ENCODE data around the gene AVPR2.

The AVPR2 gene

DNA sequence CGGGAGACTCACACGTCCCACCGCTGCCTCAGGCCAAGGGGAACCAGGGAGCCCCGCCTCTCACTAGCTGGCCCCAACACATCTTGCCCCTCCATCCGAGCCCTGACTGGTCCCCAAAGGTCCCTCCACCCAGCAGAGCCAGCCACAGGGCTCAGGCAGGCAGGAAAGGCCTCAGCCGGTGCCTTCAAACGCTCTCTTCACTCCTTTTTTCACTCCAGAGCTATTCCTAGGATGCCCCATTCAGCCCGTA is 23.1 kb downstream of the AVPR2 start:
- Histone ChIP-seq H3K4me3 (ENCODE audit: low read depth, low read length) (peak overlapping the region; percentile 64), H3K36me3 (peaks cover 27% of the 10 kb centered on the region), H3K27me3 (no peaks in the 10 kb centered on the region), H3K4me1 (peaks cover 23% of the 10 kb centered on the region), H3K9me3 (no peaks in the 10 kb centered on the region)
- DNase-seq, result no peak
- TF ChIP-seq, protein P1, sequence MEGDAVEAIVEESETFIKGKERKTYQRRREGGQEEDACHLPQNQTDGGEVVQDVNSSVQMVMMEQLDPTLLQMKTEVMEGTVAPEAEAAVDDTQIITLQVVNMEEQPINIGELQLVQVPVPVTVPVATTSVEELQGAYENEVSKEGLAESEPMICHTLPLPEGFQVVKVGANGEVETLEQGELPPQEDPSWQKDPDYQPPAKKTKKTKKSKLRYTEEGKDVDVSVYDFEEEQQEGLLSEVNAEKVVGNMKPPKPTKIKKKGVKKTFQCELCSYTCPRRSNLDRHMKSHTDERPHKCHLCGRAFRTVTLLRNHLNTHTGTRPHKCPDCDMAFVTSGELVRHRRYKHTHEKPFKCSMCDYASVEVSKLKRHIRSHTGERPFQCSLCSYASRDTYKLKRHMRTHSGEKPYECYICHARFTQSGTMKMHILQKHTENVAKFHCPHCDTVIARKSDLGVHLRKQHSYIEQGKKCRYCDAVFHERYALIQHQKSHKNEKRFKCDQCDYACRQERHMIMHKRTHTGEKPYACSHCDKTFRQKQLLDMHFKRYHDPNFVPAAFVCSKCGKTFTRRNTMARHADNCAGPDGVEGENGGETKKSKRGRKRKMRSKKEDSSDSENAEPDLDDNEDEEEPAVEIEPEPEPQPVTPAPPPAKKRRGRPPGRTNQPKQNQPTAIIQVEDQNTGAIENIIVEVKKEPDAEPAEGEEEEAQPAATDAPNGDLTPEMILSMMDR (IDR thresholded peaks at IDR 0.05; ENCODE audit: low read depth, low read length), result no peak

DNA sequence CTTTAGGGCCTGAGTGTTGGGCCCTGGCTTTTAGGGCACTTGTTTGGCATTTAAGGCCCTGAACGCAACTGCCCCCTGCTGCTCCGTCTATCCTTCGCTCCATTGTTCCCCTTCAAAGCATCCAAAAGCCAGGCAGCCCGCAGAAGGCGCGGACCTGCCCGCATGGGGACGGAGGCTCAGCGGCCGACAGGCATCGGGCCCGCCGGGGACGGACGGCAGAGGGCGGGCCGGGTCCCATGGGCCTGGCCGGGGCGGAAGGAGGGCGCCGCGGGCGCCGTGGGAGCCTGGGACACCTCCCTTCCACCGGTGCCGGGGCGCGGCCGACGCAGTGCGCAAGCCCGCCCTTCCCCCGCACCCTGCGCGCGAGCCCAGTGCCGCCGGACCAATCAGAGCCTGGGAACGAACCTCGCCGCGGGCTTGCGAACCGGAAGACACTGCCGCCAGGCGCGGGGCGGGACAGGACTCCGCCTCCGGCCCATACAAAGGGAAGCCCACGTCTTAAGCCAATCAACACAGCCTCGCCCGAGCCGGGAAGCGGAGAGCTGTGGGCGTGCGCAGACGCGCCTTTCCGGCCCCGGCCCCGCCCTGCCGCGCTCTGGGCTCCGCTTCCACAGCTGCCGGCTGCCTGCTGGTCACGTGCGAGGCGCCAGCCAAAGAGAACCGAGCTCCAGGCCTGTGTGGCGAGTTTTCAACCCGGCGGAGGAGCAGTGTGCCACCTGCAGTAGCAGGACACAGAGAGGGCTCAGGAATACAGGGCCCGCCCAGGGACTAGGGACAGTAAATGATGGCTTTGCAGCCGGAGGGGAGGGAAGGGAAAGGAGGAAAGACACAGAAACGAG is 23.7 kb downstream of the AVPR2 start:
- no peaks in the 10 kb centered on the region for H3K27me3 ChIP-seq
- TF ChIP-seq, protein P1 (IDR thresholded peaks at IDR 0.05; ENCODE audit: low read depth, low read length), result peak; percentile 30
- peaks cover 30% of the 10 kb centered on the region for H3K36me3 ChIP-seq
- DNase-seq, result peak; percentile 94
- peaks cover 20% of the 10 kb centered on the region for H3K4me1 ChIP-seq
- peak overlapping the region; percentile 64 for H3K4me3 ChIP-seq (ENCODE audit: low read depth, low read length)
- H3K9me3 ChIP-seq, result no peaks in the 10 kb centered on the region

DNA sequence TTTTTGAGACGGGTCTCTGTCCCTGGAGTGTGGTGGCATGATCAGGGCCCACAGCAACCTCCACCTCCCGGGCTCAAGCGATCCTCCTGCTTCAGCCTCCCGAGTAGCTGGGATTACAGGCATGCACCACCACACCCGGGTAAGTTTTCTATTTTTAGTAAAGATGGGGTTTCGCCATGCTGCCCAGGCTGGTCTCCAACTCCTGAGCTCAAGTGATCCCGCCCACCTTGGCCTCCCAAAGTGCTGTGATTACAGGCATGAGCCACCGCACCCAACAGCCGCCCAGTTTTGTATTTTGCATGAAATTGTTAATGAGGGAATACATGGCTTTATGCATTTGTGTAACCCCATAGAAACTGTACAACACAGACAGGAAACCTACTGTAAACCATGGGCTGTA is 24.4 kb downstream of the AVPR2 start:
- H3K4me3 ChIP-seq (ENCODE audit: low read depth, low read length), result no peak overlapping the region

DNA sequence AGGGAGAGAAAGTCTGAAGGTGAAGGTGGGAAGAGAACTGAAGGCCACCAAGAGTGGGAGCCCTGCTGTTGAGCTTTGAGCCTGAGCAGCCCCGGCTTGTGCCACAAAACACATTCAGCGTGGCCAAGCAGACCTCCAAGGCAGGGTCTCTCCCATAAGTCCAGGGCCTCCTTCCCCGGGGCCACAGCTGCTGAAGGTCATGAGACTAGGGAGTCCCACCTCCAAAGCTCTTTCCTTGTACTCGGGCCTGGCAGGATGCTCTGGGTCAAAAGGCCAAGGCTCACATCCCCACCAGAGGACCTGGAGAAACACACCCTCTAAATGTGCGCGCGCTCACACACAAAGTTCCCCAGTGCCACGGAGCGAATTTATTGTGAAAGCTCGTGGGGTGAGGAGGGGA is 25.1 kb downstream of the AVPR2 start:
- Histone ChIP-seq H3K36me3 (peaks cover 32% of the 10 kb centered on the region), H3K9me3 (no peaks in the 10 kb centered on the region), H3K4me1 (peaks cover 10% of the 10 kb centered on the region), H3K4me3 (ENCODE audit: low read depth, low read length) (no peak overlapping the region), H3K27me3 (no peaks in the 10 kb centered on the region)
- DNase-seq, result no peak
- TF ChIP-seq, protein P1 (IDR thresholded peaks at IDR 0.05; ENCODE audit: low read depth, low read length), result no peak

More for the DNA sequence above, 24.4 kb downstream of the AVPR2 start:
- H3K9me3 ChIP-seq, result no peaks in the 10 kb centered on the region
- peaks cover 13% of the 10 kb centered on the region for H3K4me1 ChIP-seq
- no peaks in the 10 kb centered on the region for H3K27me3 ChIP-seq
- no peak for DNase-seq
- H3K36me3 ChIP-seq, result peaks cover 32% of the 10 kb centered on the region
- TF ChIP-seq, protein P1 (IDR thresholded peaks at IDR 0.05; ENCODE audit: low read depth, low read length), result no peak

DNA sequence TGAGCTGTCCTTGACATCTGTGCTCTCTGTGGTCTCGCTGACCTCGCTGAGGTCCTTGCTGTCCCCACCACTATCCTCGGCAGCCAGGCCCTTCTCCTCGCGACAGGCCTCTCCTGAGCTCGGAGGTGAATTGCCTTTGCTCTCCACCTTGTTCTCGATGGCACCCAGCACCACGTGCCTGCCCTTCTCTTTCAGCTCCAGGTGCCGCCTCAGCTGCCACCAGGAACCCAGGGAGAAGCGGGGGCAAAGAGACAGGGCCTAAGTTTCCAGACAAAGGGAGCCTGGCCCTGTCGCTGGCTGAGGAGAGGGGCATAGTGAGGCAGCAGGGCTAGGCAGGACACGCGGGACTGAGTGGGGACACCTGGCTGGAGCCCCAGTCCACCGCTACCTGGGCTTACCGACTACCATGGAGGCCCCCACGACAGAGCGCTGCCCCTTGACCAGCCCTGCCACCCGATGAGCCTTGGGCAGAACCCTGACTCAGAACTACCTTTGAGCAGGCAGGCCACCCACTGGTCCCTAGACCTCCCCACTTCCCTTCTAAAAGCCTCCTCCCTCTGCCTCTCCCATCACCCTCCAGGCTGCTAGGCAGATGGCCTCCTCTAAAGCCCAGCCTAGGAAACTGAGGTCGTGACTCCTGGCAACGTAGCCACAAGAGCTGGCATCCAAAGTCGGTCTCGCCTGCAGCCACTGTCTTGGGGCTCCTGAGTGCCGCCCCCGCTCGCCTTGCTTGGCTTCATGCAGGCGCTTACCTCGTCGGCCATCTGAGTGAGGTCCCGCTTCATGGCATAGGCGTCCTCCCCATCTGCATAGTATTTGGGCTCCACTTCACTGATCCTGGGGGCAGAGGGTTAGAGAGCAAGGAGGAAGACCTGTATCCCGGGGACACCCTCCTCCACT is 25.8 kb downstream of the AVPR2 start:
- TF ChIP-seq, protein P1 (IDR thresholded peaks at IDR 0.05; ENCODE audit: low read depth, low read length), result no peak
- Histone ChIP-seq H3K36me3 (peaks cover 32% of the 10 kb centered on the region), H3K27me3 (no peaks in the 10 kb centered on the region)

DNA sequence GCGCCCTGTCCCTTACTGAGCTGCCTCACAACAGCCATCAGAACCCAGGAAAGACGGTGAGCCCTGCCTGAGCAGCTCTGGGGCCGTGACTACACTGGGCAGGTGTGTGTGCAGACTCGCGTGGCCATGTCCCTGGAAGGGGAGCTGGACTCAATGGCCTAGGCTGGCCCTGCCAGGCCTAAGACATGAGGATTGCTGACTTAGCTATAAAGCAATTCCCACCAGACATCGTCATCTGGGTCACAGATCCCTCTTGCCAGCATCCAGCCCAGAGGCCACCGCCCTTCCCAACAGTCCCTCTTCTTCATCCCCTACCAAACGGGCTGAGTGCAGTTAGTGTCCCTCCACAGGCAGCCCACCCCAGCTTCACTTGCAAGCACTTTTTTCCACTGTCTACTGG is 26.7 kb downstream of the AVPR2 start:
- Histone ChIP-seq H3K27me3 (no peaks in the 10 kb centered on the region), H3K36me3 (peaks cover 32% of the 10 kb centered on the region), H3K4me3 (ENCODE audit: low read depth, low read length) (no peak overlapping the region), H3K4me1 (peaks cover 8% of the 10 kb centered on the region), H3K9me3 (no peaks in the 10 kb centered on the region)
- DNase-seq, result no peak
- TF ChIP-seq, protein P1 (IDR thresholded peaks at IDR 0.05; ENCODE audit: low read depth, low read length), result no peak

More for the DNA sequence above, 25.8 kb downstream of the AVPR2 start:
- no peak for DNase-seq
- Histone ChIP-seq H3K4me3 (ENCODE audit: low read depth, low read length) (no peak overlapping the region), H3K9me3 (no peaks in the 10 kb centered on the region), H3K4me1 (peaks cover 8% of the 10 kb centered on the region)

All from BE2C (cell line).